Activated naive CD4-positive, alpha-beta T cell (primary cell): Measurements from ENCODE around the gene CHSY1.

Experiments
- DNase-seq, 4 experiments: peaks; one replicate each; lab custom pipeline; 2025; lab: John Stamatoyannopoulos, UW

Gene CHSY1

DNA sequence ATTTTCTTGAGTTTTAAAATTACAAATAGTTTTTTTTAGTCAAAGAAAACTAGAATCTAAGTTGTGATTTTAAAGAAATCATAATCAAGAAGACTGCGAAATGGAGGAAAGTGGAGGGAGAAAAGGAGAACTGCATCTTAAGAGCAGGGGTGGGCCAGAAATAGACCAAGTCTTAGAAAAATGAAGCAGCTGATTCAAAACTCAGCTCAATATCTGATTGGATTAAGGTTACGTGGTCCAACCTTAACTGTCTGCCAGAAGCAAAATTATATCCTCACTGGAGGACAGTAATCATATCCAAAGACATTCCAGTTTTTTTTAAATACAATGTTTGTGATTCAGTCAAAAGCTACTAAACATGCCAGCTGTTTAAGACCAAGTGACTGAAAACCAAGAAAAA, 41.4 kb downstream of the CHSY1 start:
- DNase-seq, result no peak

DNA sequence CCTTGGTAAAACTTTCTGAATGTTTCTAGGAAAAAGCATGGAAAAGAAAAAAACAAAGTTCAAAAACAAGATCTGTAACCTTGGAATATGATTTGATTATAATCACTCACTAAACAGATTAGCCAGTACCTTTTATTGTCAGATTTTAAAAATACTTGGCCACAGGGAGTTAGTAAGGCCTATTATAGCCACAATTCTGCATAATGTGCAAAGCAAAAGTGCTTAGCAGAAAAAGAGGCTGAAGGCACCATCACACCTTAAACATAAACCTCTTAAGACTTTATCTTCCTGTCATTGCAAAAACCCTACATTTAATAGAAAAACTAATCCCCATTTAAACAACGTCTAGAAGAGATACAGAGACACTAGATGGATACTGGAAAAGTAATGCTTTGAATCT, 41.8 kb downstream of the CHSY1 start:
- no peak for DNase-seq

DNA sequence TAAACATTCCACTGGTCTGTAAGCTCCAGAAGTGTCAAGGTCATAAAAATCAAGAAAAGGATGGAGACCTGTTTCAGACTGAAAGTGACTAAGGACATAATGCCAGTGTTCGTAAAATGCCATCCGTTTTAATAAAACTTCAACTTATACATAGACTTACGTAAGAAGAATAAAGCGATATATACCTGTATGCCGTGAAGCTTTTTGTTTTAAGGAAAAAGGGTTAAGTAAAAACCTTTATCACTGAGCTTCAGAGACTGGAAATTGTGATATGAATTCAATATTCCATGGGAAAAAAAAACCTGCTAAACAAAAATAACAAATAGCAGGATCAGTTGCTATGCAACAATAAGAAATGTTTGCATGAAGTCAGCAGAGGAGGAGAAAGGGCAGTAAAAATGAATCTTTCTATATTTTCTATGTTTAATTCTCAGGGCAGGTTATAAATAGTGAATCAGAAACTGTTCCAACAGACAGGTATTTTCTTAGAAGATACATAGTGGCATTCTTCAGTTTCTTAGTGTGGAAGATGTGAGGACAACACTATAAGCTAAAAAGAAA, 42.5 kb downstream of the CHSY1 start:
- no peak for DNase-seq

DNA sequence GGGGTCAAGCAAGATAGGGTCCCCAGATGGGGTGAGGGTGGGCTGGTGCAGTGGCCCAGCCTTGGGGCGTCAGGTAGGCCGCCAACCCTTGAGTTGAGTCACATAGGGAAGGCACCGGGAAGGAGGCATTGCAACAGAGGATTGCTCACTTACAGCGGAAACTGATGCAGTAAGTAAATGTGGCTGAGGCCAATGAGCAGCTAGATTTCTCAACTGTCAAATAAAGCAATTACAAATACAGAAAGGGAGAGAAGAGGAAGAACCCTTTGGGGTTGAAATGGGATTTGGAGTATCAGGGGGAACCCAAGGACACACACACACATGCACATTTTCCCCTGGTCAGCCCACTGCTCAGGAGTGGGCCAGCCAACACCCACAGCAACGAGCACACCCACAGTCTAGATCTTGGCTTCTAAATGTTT, 44.0 kb downstream of the CHSY1 start:
- no peak for DNase-seq

DNA sequence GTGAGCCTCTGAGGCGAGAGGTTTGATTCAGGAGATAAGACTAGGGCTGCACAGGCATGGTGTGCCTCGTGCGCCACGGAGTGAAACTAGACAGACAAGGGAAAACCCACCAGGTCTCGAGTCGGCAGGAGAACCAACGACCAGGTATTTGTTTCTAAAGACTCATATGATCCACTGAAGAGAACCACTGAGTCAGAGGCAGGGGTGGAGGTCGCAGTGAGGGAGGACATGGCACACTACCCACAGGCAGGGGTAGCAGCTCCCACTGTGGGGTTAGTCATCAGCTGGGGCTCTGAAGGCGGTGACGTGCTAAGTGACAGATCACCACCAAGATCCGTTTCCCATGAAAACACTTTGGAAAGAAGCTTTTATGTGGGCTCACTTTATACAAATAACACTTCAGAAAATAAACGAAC, 45.7 kb downstream of the CHSY1 start:
- DNase-seq, result peak; percentile 6 to 58 (median 36)

DNA sequence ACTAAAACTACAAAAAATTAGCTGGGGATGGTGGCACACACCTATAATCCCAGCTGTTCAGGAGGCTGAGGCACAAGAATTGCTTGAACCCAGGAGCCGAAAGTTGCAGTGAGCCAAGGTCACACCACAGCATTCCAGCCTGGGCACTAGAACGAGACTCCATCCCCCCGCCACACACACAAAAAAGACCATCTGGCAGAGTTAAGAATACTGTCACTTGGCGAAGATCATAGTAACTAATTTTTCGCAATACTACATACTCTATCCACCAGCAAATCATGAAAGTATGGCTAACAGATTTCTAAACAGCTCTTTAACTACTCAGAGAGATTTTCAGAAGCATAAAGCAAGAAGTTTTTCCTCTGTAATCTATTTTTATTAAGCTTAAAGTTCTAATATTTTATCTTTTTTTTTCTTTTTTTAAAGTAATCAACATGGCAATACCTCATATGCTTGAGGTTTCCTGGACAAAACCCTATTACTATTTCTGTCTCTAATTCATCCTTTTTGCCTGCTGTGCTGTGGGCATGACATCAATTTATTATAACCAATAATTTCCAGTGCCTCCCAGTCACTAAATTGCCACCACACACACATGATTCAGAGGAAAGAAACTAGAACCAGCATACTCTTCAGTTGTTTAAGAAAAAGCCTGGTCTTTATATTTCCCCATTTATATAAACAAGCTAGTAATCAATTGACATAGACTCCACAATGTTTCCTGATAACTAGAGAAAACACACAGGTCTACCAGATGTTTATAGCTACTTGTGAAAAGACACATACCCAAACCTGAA, 46.9 kb downstream of the CHSY1 start:
- no peak for DNase-seq

DNA sequence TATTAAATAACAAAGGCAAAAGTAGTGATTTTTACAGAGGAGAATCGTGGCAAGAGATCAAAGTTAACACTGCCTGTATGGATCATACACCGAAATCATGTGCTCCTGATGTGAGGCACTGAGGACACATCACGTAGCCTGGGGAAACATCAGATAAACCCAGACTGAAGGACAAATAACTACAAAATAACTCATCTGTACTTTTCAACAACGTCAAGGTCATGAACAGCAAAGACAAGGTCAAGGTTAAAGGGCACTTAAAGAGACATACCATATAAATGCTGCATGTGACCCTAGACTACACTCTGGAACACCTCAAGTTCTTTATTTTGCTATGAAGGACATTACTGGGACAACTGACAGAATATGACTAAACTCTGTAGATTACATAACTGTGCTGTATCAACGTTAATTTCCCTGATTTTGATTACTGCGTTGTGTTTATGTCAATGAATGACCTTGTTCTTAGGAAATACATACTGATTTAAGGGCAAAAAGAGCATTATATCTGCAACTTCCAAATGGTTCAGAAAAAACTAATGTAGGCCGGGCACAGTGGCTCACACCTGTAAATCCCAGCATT, 48.1 kb downstream of the CHSY1 start:
- no peak for DNase-seq

DNA sequence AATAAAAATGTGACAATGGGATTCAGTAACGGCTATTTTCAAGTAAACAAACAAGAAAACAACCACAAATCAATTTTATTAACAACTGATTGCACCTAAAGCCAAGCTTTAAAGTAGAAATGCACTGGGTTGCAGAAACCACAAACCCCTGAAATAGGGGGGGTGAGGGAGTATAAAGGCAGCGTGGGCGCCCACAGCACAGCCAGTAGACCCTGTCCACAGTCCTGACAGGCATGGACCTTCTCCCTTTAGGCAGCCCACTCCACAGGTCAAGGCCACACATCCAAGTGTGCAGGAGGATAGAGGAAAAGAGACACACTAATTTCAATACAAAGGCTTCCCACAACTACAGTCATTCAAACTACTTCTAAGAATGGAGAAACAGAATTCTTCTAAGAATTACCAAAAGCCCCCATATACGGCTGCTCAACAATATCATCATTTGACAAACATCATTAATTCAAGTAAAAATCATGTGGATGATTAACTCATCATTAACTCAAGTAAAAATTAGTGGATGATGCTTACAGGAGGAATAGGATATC, 48.7 kb downstream of the CHSY1 start:
- DNase-seq, result no peak

DNA sequence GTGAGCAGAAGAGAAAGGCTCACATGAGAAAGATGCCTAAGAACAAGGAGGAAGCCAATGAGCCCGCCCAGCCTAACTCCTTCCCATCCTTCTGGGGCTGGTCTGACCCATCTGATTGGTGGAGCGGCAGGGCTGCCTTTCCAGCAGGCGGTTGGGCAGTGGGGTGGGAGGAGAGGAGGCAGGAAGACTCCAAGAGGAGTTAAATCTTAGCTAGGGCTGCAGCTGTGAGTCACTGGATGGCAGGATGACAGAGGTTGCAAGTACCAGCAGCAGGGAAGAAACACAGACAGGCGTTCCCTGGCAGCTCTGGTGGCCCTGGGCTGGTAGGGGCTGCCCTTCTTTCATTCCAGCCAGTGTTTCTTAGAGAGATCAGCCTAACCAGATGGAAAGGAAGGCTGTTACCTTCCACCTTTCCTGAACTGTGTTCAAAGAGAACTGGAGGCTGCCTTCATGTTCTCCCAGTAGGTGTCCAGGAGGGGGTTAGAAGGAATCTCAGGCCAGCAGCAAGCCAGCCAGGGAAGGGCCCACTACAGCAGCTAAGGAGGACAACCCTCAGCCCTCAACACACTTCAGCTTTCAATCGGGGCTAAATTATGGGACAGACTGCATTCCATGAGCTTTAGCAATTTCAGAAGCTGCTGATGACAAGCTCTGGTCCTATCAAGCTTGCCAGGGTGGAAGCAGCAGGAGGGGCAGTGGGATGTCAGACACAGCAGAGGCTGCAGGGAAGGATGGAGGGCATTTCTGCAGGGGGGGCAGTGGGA, 50.3 kb downstream of the CHSY1 start:
- DNase-seq, result no peak

DNA sequence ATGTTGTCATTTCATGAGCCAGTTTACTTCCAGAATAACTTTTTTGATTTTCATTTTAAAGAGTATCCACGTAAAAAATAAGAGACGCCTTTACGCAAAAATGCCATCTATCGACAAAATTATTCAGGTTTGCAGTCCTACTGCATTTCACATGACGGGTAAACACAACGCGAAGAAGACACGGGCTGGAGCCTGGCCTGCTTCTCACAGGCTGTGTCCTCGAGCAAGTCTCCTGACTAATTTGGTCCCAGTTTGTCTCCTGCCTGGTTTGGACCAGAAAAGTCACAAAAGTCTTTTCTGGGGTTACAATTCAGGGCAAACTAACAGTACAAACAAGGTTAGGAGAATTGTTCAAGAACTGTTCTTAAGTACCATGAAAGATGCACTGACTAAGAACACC, 51.7 kb downstream of the CHSY1 start:
- no peak for DNase-seq

DNA sequence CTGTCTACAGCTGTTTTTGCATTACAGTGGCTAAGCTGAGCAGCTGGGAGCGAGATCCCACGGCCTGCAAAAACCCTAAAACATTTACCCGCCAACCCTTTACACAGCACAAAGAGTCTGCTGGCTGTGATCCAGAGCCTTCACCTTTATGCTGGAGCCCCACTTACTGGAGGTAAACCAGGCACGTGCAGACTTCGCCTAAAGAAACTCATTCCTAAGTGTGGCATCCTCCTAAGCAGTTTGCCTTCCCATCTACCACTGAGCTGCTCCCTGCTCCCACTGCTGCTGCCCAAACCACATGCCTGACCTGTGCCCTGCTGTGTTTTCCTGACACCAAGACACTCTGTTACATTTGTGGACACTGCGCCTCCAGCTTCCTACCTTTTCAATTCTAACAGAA, 53.0 kb downstream of the CHSY1 start:
- no peak for DNase-seq

DNA sequence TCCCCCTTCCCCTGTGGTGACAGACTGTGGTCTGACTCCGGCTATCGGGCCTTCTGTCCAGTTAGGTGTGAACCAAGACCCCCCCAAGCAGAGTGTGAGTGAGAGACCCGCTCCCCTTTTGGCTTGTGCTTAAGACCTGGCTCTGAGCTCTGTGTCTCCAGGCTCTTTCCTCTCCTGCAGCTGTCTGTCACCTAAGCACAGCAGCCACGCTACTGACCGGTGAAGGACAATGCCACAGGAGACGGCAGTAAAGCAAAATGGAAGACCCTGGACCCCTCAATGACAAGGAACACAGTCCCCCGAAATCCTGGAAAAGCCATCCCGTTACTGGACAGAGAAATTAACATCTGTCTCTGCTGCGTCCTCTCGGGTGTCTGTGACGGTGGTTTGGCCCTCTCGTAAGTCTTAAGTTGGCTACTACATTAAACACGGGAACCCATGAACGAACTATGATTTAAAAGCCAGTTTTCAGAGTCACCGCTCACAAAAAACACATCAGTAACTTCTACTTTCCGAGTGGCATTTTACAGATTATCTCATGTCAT, 53.7 kb downstream of the CHSY1 start:
- no peak for DNase-seq

DNA sequence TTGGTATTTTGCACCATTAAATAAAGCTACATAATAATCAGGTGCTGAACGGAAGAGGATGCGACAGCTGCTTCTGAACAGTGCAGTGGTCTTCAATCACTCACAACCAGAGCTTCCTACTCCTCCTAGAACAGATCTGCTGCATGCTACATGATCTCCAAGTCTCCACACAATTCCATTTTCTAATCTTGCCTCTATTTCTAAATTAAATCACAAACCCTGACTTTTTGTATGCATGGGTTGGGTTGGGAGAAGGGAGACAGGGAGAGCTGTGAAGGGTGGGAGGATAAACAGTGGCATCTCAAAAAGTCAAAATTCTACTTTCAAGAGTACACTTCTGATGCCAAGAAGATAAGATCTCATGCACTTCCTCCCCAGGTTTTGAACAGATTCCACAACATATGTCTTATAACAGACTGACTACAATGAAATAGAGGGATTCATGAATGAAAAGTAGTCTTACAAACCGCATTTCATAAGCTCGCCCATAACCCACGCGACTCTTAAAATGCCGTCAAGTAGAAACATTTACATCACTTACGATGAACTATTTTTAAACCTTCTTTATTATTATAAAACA, 57.2 kb downstream of the CHSY1 start:
- DNase-seq, result no peak

DNA sequence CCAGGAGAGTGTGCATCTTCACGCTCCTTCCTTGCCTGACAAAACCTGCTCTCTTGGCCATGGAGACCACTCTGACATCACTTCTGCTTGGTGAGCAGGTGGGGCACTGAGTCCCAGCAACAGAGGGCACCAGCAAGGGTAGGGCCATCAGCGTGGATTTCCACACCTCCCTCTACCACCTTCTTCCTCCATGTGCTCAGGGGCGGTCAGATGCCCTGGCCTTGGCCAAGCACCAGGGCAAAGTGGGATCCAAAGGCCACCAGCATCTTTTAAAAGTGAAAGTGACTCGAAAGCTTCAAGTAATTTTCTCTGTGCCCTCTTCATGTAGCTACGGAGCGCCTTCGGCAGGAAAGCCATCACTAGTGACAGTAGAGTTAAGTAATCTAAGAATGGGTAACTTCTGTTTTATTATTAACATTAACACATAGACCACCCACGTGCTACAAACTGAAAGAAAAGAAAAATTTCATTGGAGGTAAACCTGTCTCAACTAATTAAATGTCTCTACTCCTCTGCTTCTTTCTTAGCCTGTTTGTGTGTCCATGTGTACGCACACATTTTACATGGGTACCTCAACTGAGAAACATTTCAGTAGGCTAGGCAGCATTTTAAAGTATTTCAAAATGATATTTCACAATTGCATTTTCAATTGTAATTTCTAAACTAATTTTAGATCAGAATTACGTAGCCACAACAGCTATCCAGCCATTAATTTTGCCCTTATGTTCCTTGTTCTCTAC, 57.9 kb downstream of the CHSY1 start:
- DNase-seq, result no peak

DNA sequence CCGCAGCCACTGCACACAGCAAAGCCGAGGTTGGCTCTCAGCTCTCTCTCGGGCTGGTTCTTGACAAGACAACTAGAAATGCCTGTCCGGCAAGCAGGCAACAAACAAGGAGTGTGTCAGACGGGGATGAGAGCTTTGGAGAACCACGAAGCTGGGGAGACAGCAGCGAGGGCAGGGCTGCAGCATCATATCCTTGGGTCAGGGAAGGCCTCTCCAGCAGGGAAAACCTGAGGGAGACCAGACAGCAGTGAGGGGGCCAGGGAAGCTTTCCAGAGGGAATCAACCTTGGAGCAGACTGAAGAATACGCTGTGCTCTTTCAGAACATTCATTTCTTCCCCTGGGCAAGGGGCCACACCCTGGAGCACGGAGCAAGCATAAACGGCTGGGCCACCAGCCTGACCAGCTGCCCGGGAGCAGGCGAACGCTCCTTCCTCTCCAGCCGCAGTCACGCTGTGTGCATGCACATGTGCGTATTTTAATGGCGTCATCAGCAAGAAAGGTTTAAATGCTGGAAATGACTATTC, 58.7 kb downstream of the CHSY1 start:
- no peak for DNase-seq

DNA sequence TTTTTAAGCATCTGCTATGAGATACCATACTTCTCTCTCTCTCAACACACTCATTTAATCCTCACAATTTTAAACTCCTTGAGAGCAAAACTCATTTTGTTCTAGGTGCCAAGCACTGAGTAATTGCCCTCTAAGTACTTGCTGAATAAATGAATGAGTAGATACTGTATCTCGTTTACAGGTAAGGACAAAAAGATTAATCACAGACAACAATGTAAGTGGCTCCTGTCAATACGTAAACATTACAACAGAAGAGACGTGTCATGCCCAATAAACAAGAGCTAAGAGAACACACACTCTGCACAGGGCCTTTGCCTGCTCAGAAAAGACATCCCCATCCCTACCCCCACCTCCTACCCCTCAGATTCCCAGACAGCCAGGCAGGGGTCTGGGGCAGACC, 59.8 kb downstream of the CHSY1 start:
- DNase-seq, result no peak

DNA sequence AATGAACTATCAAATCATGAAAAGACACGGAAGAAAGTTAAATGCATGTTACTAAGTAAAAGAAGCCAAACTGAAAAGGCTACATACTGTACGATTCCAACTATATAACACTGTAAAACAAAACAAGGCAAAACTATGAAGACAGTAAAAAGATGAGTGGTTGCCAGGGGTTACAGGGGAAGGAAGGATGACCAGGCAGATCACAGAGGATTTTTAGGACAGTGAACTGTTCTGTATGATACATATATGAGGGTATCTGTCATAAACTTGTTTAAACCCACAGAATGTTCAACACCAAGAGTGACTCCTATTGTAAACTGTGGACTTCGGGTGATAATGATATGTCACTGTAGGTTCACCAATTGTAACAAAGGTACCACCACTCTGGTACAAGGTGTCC, 60.6 kb downstream of the CHSY1 start:
- DNase-seq, result no peak

DNA sequence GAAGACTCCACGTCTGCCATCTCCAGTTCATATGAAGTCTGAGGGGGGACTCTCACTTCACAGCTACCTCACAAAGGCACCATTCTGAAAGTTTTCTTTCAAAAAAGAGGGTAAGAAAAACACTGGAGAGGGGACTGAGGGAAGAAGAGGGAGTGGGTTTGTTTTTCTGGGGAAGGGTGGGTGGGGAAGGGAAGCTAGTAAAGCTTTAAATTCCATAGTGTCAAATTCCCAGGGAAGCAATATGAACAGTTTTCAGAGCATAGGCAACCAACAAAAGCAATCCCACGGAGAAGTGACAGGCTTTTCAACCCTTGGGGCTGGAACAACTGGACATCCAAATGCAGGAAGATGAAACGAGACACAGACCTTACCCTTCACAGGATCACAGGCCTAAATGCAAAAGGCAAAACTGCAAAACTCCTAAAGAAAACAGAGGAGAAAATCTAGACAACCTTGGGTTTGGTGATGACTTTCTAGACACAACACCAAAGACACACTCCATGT, 61.7 kb downstream of the CHSY1 start:
- no peak for DNase-seq

DNA sequence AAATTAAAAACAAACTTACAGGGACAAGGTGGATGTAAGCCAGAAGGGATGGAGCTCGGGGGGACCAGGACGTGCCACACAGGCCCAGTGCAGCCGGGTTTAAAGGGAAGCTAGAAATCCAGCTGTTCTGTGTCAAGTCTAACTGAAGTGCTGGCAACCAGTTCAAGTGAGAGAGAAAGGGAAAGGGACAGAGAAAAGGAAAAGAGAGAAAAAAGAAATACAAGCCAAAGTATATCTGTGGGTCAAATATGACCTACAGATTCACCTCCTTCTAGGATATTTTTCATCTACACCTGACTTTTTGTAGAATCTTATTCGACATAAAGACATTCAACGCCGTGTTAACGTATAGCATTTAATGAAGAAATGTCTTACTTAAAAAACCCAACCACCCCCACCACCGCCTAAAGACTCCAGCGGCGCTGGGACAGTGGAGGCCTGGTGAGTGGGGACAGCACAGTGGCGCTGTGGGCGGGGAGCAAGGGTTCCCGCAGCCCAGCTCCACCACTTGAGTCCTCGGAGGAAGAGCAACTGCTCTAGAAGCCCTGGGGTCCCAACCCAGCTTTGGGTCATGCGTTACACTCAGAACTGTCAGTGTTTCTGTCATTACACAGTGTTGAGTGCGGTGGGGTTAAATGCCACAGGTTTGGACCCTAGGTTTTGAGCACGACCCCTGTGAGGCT, 62.3 kb downstream of the CHSY1 start:
- DNase-seq, result no peak
